Measurements from ENCODE around the gene MYL6. TPM values are rescaled to one million over a fixed set of nuclear protein-coding genes. Genes with fewer than 3 reads are reported as not detected.
A peak's percentile ranks its signal among the peaks of the same experiment; 100 is the strongest.

Gene MYL6
- total and polyA plus RNA-seq, 4 donors: 1,471 to 3,593 (median 2,197) TPM

GRCh38 chr12:56124133-56124532 is 34.0 kb upstream of the MYL6 start:
- no peak for DNase-seq
- H3K36me3 ChIP-seq (ENCODE audit: control insufficient read depth in 4 of 4, insufficient read depth in 4 of 4, low read length in 4 of 4): peaks cover 0 to 16% (median 7%) of the 10 kb centered on the region in 4 donors
- peaks cover 0 to 29% (median 18%) of the 10 kb centered on the region in 5 donors for H3K4me1 ChIP-seq (ENCODE audit: control insufficient read depth in 5 of 5, insufficient read depth in 5 of 5, low read length in 5 of 5)
- H3K27me3 ChIP-seq (ENCODE audit: control insufficient read depth in 3 of 3, insufficient read depth in 3 of 3, low read length in 2 of 3): no peaks in the 10 kb centered on the region
- H3K4me3 ChIP-seq: no peak overlapping the region
- ATAC-seq (ENCODE audit: insufficient read depth, low FRiP score): no peak
- WGBS, 2 donors: 67 to 73% methylated on average over 4 of the region's 4 CpGs
- no peak overlapping the region for H3K9ac ChIP-seq (ENCODE audit: insufficient read depth in 1 of 2, low read length in 2 of 2)
- H3K9me3 ChIP-seq (ENCODE audit: control insufficient read depth in 4 of 4, insufficient read depth in 3 of 4, low read length in 3 of 4): no peaks in the 10 kb centered on the region
- H3K27ac ChIP-seq (ENCODE audit: low read depth in 1 of 2, low read length in 1 of 2): no peak overlapping the region
- TF ChIP-seq CTCF (IDR thresholded peaks at IDR 0.05; ENCODE audit: control extremely low read depth, extremely low read depth): no peak

GRCh38 chr12:56126732-56127239 is 31.4 kb upstream of the MYL6 start:
- H3K4me3 ChIP-seq: no peak overlapping the region
- H3K36me3 ChIP-seq (ENCODE audit: control insufficient read depth in 4 of 4, insufficient read depth in 4 of 4, low read length in 4 of 4): peaks cover 0 to 17% (median 14%) of the 10 kb centered on the region in 4 donors
- no peaks in the 10 kb centered on the region for H3K27me3 ChIP-seq (ENCODE audit: control insufficient read depth in 3 of 3, insufficient read depth in 3 of 3, low read length in 2 of 3)
- H3K9me3 ChIP-seq (ENCODE audit: control insufficient read depth in 4 of 4, insufficient read depth in 3 of 4, low read length in 3 of 4): no peaks in the 10 kb centered on the region
- TF ChIP-seq CTCF (IDR thresholded peaks at IDR 0.05; ENCODE audit: control extremely low read depth, extremely low read depth): no peak
- peaks cover 0 to 27% (median 17%) of the 10 kb centered on the region in 5 donors for H3K4me1 ChIP-seq (ENCODE audit: control insufficient read depth in 5 of 5, insufficient read depth in 5 of 5, low read length in 5 of 5)
- no peak for ATAC-seq (ENCODE audit: insufficient read depth, low FRiP score)
- peak overlapping the region; percentile 59 to 75 for H3K27ac ChIP-seq (ENCODE audit: low read depth in 1 of 2, low read length in 1 of 2)
- peak in 1 of 3 donors; percentile 27 for DNase-seq
- 18 to 40% methylated on average over 3 of the region's 3 CpGs for WGBS, 2 donors
- peak overlapping the region in 1 of 2 donors; percentile 84 for H3K9ac ChIP-seq (ENCODE audit: insufficient read depth in 1 of 2, low read length in 2 of 2)

- DNase-seq (no peak), ATAC-seq (ENCODE audit: insufficient read depth, low FRiP score) (no peak)
- TF ChIP-seq CTCF (IDR thresholded peaks at IDR 0.05; ENCODE audit: control extremely low read depth, extremely low read depth): no peak
- peaks cover 0 to 27% (median 13%) of the 10 kb centered on the region in 5 donors for H3K4me1 ChIP-seq (ENCODE audit: control insufficient read depth in 5 of 5, insufficient read depth in 5 of 5, low read length in 5 of 5)
- H3K9me3 ChIP-seq (ENCODE audit: control insufficient read depth in 4 of 4, insufficient read depth in 3 of 4, low read length in 3 of 4): no peaks in the 10 kb centered on the region
- no peak overlapping the region for H3K4me3 ChIP-seq
- no peaks in the 10 kb centered on the region for H3K27me3 ChIP-seq (ENCODE audit: control insufficient read depth in 3 of 3, insufficient read depth in 3 of 3, low read length in 2 of 3)
- peak overlapping the region in 1 of 2 donors; percentile 82 for H3K27ac ChIP-seq (ENCODE audit: low read depth in 1 of 2, low read length in 1 of 2)
- H3K9ac ChIP-seq (ENCODE audit: insufficient read depth in 1 of 2, low read length in 2 of 2): peak overlapping the region; percentile 27 to 84
- 0 to 1% methylated on average over 8 of the region's 8 CpGs for WGBS, 2 donors
- peaks cover 0 to 24% (median 18%) of the 10 kb centered on the region in 4 donors for H3K36me3 ChIP-seq (ENCODE audit: control insufficient read depth in 4 of 4, insufficient read depth in 4 of 4, low read length in 4 of 4)
These were observed 30.7 kb upstream of the MYL6 start for GRCh38 chr12:56127485-56127887.
